ENCODE measurements around the gene GPR132. TPM values are rescaled to one million over a fixed set of nuclear protein-coding genes. Genes with fewer than 3 reads are reported as not detected.

Gene GPR132
- total and polyA plus RNA-seq, 9 of the 15 experiments (the other 6 are each of a cell fraction or from before 2014, with no cell fraction given), result 0.01 to 1.1 (median 0.25) TPM; not detected in 1

GRCh38 chr14:105019861-105020814 is 45.1 kb downstream of the GPR132 start:
- peaks cover 27% of the 10 kb centered on the region; the same call in 2 of the 3 replicates for H3K36me3 ChIP-seq (ENCODE audit: control insufficient read depth, insufficient read depth, low read length)
- WGBS (ENCODE audit: insufficient coverage, low coverage, missing lambda C conversion rate), result 2% methylated on average over 22 of the region's 75 CpGs
- ChIA-PET POLR2A (interaction anchor here (0.7 to 2.9 kb wide), 11 partner anchors 8 to 285 kb away, joined by 3 to 16 read pairs (median 4); no protein-coding TSS in a partner anchor), CTCF (ENCODE audit: low intra/inter-chr PET ratio) (interaction anchor here (2.7 kb wide), 1 partner anchor 26 kb away, joined by 6 read pairs; no protein-coding TSS in a partner anchor)
- peak overlapping the region; percentile 83 for H3K4me3 ChIP-seq
- H3K9me3 ChIP-seq (replicated peaks; ENCODE audit: control insufficient read depth, insufficient read depth, low read depth, low read length), result no peaks in the 10 kb centered on the region
- peak; percentile 6 for FAIRE-seq
- in situ Hi-C loops (cut with MboI) (no loop called here), intact Hi-C loops (cut with micrococcal nuclease) (loop anchor here (5.0 kb wide), 1 partner anchor 43 kb away; the partner anchor contains the start of gene AHNAK2)
- peak; percentile 59 for ATAC-seq
- no peaks in the 10 kb centered on the region for H3K27me3 ChIP-seq (ENCODE audit: control insufficient read depth in 2 of 2, insufficient read depth in 2 of 2, low read length in 2 of 2)
- peaks cover 4% of the 10 kb centered on the region for H3K9me1 ChIP-seq (ENCODE audit: control insufficient read depth, insufficient read depth, low read length)
- no TSS peak for BruUV-seq (replicated peaks)
- peak in 2 of 4 experiments; percentile 21 to 48 for DNase-seq (ENCODE audit: extremely low read depth in 1 of 4, low spot score in 3 of 4)
- H3K79me2 ChIP-seq (ENCODE audit: control insufficient read depth, insufficient read depth, low read length), result peaks cover 69% of the 10 kb centered on the region
- H3K9ac ChIP-seq (ENCODE audit: insufficient read depth in 1 of 2, low read depth in 2 of 2, low read length in 2 of 2), result peak overlapping the region; percentile 97 to 99
- H3K27ac ChIP-seq (ENCODE audit: extremely low read depth, low read depth, low read length), result peak overlapping the region; percentile 96
- no peak overlapping the region for H2AFZ ChIP-seq (ENCODE audit: low read depth, low read length)
- peaks cover 32 to 36% of the 10 kb centered on the region in 2 experiments for H3K4me1 ChIP-seq (replicated peaks in 1 of 2; ENCODE audit: control insufficient read depth in 2 of 2, insufficient read depth in 2 of 2, low read length in 2 of 2)
- H4K20me1 ChIP-seq (replicated peaks; ENCODE audit: control insufficient read depth, insufficient read depth, low read length), result peaks cover 22% of the 10 kb centered on the region
- H3K4me2 ChIP-seq (ENCODE audit: insufficient read depth, low read length), result peak overlapping the region; percentile 94
- no peak for TF ChIP-seq NR2C2 (CRISPR knock-in tag; IDR thresholded peaks at IDR 0.05)
- TF ChIP-seq NR2C2 (tag; IDR thresholded peaks at IDR 0.05), result peak; percentile 12
- TF ChIP-seq CTCF (IDR thresholded peaks at IDR 0.05 in 2 of 3, conservative IDR thresholded peaks at IDR 0.05 in 1 of 3; ENCODE audit: insufficient read depth in 2 of 3, low read depth in 1 of 3, low read length in 3 of 3), result 0 out of 6 replicates have a peak, but pooled peaks of 1 of the 3 experiments have one; percentile 1
- TF ChIP-seq KAT7 (CRISPR knock-in tag; IDR thresholded peaks at IDR 0.05; ENCODE audit: borderline replicate concordance), result peak; percentile 67; the same call in 1 of the 2 replicates
- peak in 1 of 2 experiments; percentile 24; a peak in 1 of 4 replicates for TF ChIP-seq HDAC1 (IDR thresholded peaks at IDR 0.05)
- TF ChIP-seq, protein P1, sequence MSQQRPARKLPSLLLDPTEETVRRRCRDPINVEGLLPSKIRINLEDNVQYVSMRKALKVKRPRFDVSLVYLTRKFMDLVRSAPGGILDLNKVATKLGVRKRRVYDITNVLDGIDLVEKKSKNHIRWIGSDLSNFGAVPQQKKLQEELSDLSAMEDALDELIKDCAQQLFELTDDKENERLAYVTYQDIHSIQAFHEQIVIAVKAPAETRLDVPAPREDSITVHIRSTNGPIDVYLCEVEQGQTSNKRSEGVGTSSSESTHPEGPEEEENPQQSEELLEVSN (IDR thresholded peaks at IDR 0.05; ENCODE audit: borderline replicate concordance in 1 of 2, extremely low read depth in 1 of 2, insufficient read depth in 1 of 2, insufficient read length in 1 of 2, low read depth in 1 of 2, low read length in 1 of 2, poor library complexity in 1 of 2, severe bottlenecking in 1 of 2), result peak in 1 of 2 experiments; percentile 29
- no peak for TF ChIP-seq ILK (tag; IDR thresholded peaks at IDR 0.05; ENCODE audit: borderline replicate concordance, low read depth)
- TF ChIP-seq RERE (CRISPR knock-in tag; IDR thresholded peaks at IDR 0.05; ENCODE audit: borderline replicate concordance), result no peak
- TF ChIP-seq FOXJ2 (tag; IDR thresholded peaks at IDR 0.05), result no peak

Data from K562 (cell line).